WI38 (cell line): ENCODE measurements around the gene NXPE3.
"Not testable (repeated sequence)": the region's sequence is repeated elsewhere in the genome, so short reads cannot be mapped to it uniquely, and the experiment has no call there.

ENCODE experiments used
- H3K4me3 ChIP-seq: 2 replicates; pipeline ENCODE4 v1.5.1; 2011; ENCODE audit warnings: low read depth, mild to moderate bottlenecking, control low read depth, low read length
- TF ChIP-seq, protein P1 (sequence below): IDR thresholded peaks from 2 replicates; pipeline ENCODE4 v1.5.1; 2012; ENCODE audit warnings: low read depth, mild to moderate bottlenecking, control low read depth, low read length

The NXPE3 gene

DNA sequence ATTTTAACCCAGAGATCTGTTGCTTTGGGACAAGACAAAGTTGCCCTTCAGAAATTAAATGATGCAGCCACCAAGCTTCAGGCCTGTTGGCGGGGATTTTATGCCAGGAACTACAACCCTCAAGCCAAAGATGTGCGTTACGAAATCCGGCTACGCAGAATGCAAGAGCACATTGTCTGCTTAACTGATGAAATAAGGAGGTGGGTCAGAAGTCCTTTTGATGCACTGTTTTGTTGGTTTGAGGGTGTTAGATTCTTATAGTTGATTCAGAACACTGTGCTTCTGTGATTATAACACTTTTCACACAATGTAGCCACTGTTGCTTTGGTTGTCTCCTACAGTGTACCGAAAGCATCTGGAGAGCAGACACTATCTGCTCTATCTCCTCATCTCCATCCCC is 20.8 kb upstream of the NXPE3 start:
- TF ChIP-seq, protein P1, sequence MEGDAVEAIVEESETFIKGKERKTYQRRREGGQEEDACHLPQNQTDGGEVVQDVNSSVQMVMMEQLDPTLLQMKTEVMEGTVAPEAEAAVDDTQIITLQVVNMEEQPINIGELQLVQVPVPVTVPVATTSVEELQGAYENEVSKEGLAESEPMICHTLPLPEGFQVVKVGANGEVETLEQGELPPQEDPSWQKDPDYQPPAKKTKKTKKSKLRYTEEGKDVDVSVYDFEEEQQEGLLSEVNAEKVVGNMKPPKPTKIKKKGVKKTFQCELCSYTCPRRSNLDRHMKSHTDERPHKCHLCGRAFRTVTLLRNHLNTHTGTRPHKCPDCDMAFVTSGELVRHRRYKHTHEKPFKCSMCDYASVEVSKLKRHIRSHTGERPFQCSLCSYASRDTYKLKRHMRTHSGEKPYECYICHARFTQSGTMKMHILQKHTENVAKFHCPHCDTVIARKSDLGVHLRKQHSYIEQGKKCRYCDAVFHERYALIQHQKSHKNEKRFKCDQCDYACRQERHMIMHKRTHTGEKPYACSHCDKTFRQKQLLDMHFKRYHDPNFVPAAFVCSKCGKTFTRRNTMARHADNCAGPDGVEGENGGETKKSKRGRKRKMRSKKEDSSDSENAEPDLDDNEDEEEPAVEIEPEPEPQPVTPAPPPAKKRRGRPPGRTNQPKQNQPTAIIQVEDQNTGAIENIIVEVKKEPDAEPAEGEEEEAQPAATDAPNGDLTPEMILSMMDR = no peak
- no peak overlapping the region for H3K4me3 ChIP-seq

DNA sequence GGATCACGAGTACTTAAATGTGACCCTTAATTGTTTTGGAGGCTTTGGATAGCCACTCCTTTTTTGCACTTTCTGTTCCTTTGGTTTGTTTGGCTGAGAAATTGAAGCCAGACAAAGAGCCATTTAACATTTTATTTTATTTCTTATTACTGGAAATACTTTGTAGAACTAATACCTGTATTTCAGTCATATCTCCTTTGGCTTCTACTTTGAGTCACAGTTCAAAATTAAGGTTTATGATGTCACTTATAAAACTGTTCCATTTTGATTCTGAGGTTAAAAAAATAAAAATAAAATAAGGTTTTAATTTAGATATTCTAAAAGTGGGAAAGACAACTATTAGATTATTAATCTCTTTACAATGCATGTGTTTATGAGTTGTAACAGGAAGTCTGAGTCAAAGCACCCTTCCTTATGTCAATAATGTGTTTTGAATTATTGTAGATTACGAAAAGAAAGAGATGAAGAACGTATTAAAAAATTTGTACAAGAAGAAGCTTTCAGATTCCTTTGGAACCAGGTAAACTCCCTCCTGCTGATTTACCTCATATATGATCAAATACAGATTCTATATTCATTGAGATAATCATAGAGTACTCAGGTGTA is 16.9 kb upstream of the NXPE3 start:
- TF ChIP-seq, protein P1 = no peak
- H3K4me3 ChIP-seq = no peak overlapping the region

DNA sequence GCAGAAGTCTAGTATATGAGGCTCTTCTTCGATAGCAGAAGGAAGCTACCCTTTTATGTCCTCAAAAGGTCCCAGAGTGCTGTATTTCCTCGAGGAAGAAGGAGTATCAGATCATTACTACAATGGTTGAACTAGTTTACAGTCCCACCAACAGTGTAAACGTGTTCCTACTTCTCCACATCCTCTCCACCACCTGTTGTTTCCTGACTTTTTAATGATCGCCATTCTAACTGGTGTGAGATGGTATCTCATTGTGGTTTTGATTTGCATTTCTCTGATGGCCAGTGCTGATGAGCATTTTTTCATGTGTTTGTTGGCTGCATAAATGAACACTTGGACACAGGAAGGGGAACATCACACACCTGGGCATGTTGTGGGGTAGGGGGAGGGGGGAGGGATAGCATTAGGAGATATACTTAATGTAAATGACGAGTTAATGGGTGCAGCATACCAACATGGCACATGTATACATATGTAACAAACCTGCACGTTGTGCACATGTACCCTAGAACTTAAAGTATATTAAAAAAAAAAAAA is 1.2 kb upstream of the NXPE3 start:
- not testable (repeated sequence) for H3K4me3 ChIP-seq

DNA sequence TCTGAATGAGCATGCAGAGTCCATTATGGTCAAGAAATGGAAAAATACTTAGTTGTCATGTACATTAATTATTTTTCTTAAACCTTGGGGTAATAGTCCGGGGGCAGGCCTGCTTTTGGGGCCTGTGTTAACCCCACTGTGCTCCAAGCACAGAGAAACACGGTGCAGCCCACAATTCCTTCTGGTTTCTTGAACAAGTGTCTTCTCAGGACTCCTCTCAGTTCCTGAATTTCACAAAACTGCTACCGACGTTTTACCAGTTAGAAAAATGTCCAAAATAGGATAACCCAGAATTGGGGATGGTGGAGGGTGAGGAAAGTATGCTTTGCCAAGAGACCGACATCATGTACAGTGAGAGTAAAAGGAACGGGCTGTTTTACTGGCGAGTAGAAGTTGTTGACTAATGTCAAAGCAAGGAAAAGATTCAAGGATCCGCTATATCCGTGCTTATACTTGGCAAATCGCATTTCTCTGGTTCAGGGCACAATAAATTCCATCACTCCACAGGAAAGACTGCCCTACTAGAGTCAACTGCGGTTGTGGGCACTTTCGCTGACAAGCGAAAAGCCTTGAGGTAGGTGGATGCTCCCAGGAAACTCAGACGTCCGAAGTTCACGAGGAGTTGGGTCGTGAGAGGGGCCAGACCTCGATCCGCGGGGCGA is 495 bp upstream of the NXPE3 start:
- peak overlapping the region; percentile 74 for H3K4me3 ChIP-seq
- TF ChIP-seq, protein P1 = no peak

DNA sequence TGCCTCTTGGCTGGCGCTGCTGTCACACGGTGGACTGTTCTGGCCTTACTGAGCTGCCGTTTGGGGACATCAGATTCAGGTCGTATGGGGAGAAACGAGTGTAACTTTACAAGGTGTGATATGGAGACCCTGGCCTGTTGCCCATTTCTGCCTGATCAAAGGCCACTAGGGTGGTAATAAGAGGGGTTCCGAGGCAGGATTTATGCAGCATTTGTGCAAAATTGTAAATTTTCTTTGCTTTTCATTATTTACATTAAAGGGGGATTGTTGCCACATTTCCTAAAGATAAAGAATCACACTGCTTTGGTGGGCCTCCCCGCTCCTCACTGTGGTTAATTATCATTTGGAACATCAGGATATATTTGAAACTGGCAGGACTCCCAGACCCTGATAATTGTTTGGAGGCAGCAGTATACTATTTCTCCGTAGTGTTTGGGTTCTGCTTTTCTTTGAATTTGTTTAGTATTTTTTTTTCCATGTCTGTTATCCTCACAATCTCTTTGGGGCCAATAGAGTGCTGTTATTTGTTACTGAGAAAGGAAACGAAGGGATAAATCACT is 891 bp downstream of the NXPE3 start:
- TF ChIP-seq, protein P1 = no peak

DNA sequence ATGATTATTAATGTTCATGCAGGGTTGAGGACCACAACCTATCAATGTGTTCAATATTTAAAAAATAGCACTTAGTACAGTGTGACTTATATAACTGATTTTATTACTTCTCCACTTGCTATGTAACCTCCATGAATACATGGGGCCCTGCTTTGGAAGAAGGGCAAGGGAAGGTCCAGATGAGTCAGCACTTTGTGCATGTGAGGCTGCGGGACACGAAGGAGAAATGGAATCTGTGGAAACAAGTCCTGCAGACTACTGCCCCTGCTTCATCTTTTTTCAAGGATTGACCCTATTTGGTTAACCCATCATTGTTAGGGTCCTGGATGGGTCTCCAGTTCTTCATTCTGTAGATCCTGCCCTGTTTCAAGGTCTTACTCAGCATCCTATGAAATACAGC is 1.6 kb downstream of the NXPE3 start:
- TF ChIP-seq, protein P1 = no peak
- H3K4me3 ChIP-seq = peak overlapping the region; percentile 74

More for the DNA sequence above, 891 bp downstream of the NXPE3 start:
- H3K4me3 ChIP-seq = peak overlapping the region; percentile 74

DNA sequence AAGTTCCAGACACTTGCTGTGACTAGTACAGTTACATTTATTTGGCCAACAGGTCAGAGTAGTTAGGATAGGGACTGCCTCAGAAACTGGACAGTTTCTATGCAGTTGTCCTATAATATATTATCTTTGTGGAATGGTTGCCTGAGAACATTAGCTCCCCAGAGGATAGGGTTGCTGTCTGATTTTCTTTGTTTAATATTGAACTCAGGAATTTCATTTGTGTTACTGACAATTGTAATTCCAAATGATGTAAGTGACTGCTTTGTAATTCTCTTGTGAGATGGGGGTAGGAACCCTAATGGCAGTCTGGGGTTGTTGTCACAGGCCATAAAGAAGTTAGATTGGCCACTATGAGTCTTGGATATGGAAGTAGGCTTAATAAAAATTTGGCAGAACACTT is 2.2 kb downstream of the NXPE3 start:
- TF ChIP-seq, protein P1 = no peak
- peak overlapping the region; percentile 55 for H3K4me3 ChIP-seq
